K562 (cell line): ENCODE data around the gene RNF121. TPM values are rescaled to one million over a fixed set of nuclear protein-coding genes. Genes with fewer than 3 reads are reported as not detected.

ENCODE experiments used
- ATAC-seq: fragments of 200-7000 bp; cut with Tn5 transposase; 3 replicates; pipeline ENCODE4 v1.9.1; 2020; ENCODE audit warnings: moderate library complexity
- BruUV-seq: library from RNA; stranded (reverse); fragments of 400-500 nt; replicated peaks from 2 replicates; lab custom pipeline; 2021; lab: Mats Ljungman, UMichigan
- CTCF ChIA-PET: fragments of 300-600 bp; formaldehyde crosslinking; extraction: SDS; loops from one replicate; lab custom pipeline; 2021; ENCODE audit warnings: low intra/inter-chr PET ratio; lab: Yijun Ruan, JAX
- POLR2A ChIA-PET: fragments of 300-600, 350-650 bp; sonication (Branson Sonifier 250); formaldehyde crosslinking; extraction: SDS; loops from one replicate; lab custom pipeline; 2021; ENCODE audit warnings: antibody characterized with exemption, inconsistent platforms; lab: Yijun Ruan, JAX
- DNase-seq, 4 experiments: peaks; one replicate each; pipeline versions ENCODE4 v3.0.0 to v3.0.0-alpha.2; 2011 to 2018; ENCODE audit warnings: low spot score in 3 of 4, mixed read lengths in 3 of 4; ENCODE audit errors: extremely low read depth in 1 of 4
- FAIRE-seq: peaks from 2 replicates; lab custom pipeline; 2011; peaks lifted over from hg19 to GRCh38; lab: Jason Lieb, UNC
- H2AFZ ChIP-seq: 2 replicates; pipeline ENCODE4 v1.6.0; 2011; ENCODE audit warnings: low read depth, low read length, control low read depth, inconsistent platforms
- H3K27ac ChIP-seq: fragments of 200-600 bp; 3 replicates; pipeline ENCODE4 v1.8.0; 2011; ENCODE audit warnings: low read depth, mild to moderate bottlenecking, control low read depth, inconsistent platforms, low read length, moderate library complexity, mixed read lengths; ENCODE audit errors: extremely low read depth
- H3K27me3 ChIP-seq, 2 experiments: fragments of 300-600 bp in 1 of 2; 2 replicates in 1 of 2; 3 replicates in 1 of 2; pipeline versions ENCODE4 v1.6.0 to v1.8.0; 2011; ENCODE audit warnings: inconsistent platforms in 2 of 2, low read length in 2 of 2, mild to moderate bottlenecking in 1 of 2, mixed read lengths in 1 of 2, moderate library complexity in 1 of 2; ENCODE audit not compliant: control insufficient read depth in 2 of 2, insufficient read depth in 2 of 2
- H3K36me3 ChIP-seq: fragments of 300-600 bp; 3 replicates; pipeline ENCODE4 v1.8.0; 2011; ENCODE audit warnings: mild to moderate bottlenecking, low read length, inconsistent platforms; ENCODE audit not compliant: control insufficient read depth, insufficient read depth
- H3K4me1 ChIP-seq, 2 experiments: fragments of 200-600 bp in 1 of 2; replicated peaks in 1 of 2; 2 replicates in 1 of 2; 3 replicates in 1 of 2; pipeline versions ENCODE4 v1.5.1 to v1.8.0; 2011; ENCODE audit warnings: inconsistent platforms in 2 of 2, low read length in 2 of 2, mild to moderate bottlenecking in 1 of 2, mixed read lengths in 1 of 2, moderate library complexity in 1 of 2; ENCODE audit not compliant: control insufficient read depth in 2 of 2, insufficient read depth in 2 of 2
- H3K4me2 ChIP-seq: 2 replicates; pipeline ENCODE4 v1.6.1; 2011; ENCODE audit warnings: low read length, control low read depth, inconsistent platforms, mixed read lengths; ENCODE audit not compliant: insufficient read depth
- H3K4me3 ChIP-seq: fragments of 200-600 bp; sonication (generic), shearing (Covaris generic); 2 replicates; pipeline ENCODE4 v1.5.1; 2016; ENCODE audit warnings: control low read depth, inconsistent platforms
- H3K79me2 ChIP-seq: fragments of 200-600 bp; 3 replicates; pipeline ENCODE4 v1.8.0; 2011; ENCODE audit warnings: low read length, inconsistent platforms; ENCODE audit not compliant: control insufficient read depth, insufficient read depth
- H3K9ac ChIP-seq, 2 experiments: 2 replicates each; pipeline versions ENCODE4 v1.6.0 to v1.6.1; 2011; ENCODE audit warnings: low read depth in 2 of 2, low read length in 2 of 2, control low read depth in 1 of 2, inconsistent platforms in 1 of 2, mild to moderate bottlenecking in 1 of 2, mixed read lengths in 1 of 2; ENCODE audit not compliant: insufficient read depth in 1 of 2
- H3K9me1 ChIP-seq: one replicate; pipeline ENCODE4 v1.6.0; 2011; ENCODE audit warnings: inconsistent platforms, mild to moderate bottlenecking, low read length, moderate library complexity; ENCODE audit not compliant: control insufficient read depth, insufficient read depth
- H3K9me3 ChIP-seq: replicated peaks from 2 replicates; pipeline ENCODE4 v1.5.1; 2011; ENCODE audit warnings: low read depth, low read length, inconsistent platforms; ENCODE audit not compliant: control insufficient read depth, insufficient read depth
- H4K20me1 ChIP-seq: replicated peaks from 2 replicates; pipeline ENCODE4 v1.6.1; 2011; ENCODE audit warnings: low read length, inconsistent platforms, mixed read lengths; ENCODE audit not compliant: control insufficient read depth, insufficient read depth
- DIDO1 ChIP-seq: fragments of 450-650 bp; IDR thresholded peaks from 2 replicates; pipeline ENCODE4 v1.6.1; 2016; ENCODE audit warnings: low read depth, missing biosample characterization, missing genetic modification characterization
- HMBOX1 ChIP-seq: sonication (generic); IDR thresholded peaks from 2 replicates; pipeline ENCODE4 v1.6.1; 2016
- ID3 ChIP-seq, 2 experiments: fragments of 250-450 bp in 1 of 2; fragments of 450-650 bp in 1 of 2; sonication (Bioruptor Pico) in 1 of 2; IDR thresholded peaks; 2 replicates each; pipeline versions ENCODE4 v1.6.1 to v1.8.0; 2016 to 2021; ENCODE audit warnings: mild to moderate bottlenecking in 2 of 2, moderate library complexity in 2 of 2, missing compliant biosample characterization in 1 of 2, missing genetic modification characterization in 1 of 2
- RBM22 ChIP-seq: fragments of 200-400 bp; formaldehyde crosslinking; IDR thresholded peaks from 2 replicates; pipeline ENCODE4 v1.6.1; 2018; ENCODE audit warnings: low read length, low read depth; ENCODE audit not compliant: poor library complexity, severe bottlenecking
- SMARCC2 ChIP-seq: fragments of 450-650 bp; IDR thresholded peaks from 2 replicates; pipeline ENCODE4 v1.6.1; 2017; ENCODE audit warnings: antibody characterized with exemption, moderate library complexity, mild to moderate bottlenecking, low read depth
- SNIP1 ChIP-seq: fragments of 450-650 bp; IDR thresholded peaks from 2 replicates; pipeline ENCODE4 v1.7.1; 2017; ENCODE audit warnings: low read depth, mild to moderate bottlenecking
- ZNF431 ChIP-seq: sonication (generic); formaldehyde crosslinking; IDR thresholded peaks from 2 replicates; pipeline ENCODE4 v1.8.0; 2022; ENCODE audit warnings: mild to moderate bottlenecking, missing genetic modification reagents
- ZNF436 ChIP-seq: fragments of 250-450, 450-650 bp; sonication (Bioruptor Pico); formaldehyde crosslinking; IDR thresholded peaks from 2 replicates; pipeline ENCODE4 v1.7.0; 2020; ENCODE audit warnings: mild to moderate bottlenecking
- WGBS: fragments of 100-300 bp; shearing (Covaris generic); methylation state at CpG from one replicate; pipeline ENCODE4 v1.1.6; 2016; ENCODE audit warnings: low coverage, mixed read lengths; ENCODE audit not compliant: insufficient coverage; ENCODE audit errors: missing lambda C conversion rate; 5-methylcytosine and 5-hydroxymethylcytosine counted together
- in situ Hi-C: fragments of 300-500 bp; cut with MboI; formaldehyde crosslinking; loops from 4 replicates; pipeline ENCODE4 v1.15.0; 2018; ENCODE audit warnings: inconsistent platforms, mixed read lengths
- intact Hi-C: fragments of 100-400 bp; cut with micrococcal nuclease; formaldehyde crosslinking; loops from 2 replicates; pipeline ENCODE4 v1.14.2; 2022
- polyA plus RNA-seq, 8 experiments: library from polyadenylated mRNA; depleted of rRNA in 4 of 8; stranded (reverse) in 5 of 8; unstranded in 3 of 8; fragments of >200 nt; fragmentation: Nextera tagmentation in 2 of 8; fragmentation: Illumina TruSeq in 1 of 8; extraction: Ambion mirVana in 2 of 8; extraction: Trizol in 1 of 8; gene quantifications; 2 replicates each; pipeline versions ENCODE4 v1.2.1 to v1.2.3, GENCODE V29; 2011 to 2014; ENCODE audit warnings: inconsistent platforms in 1 of 8, missing spikeins in 1 of 8
- total RNA-seq, 7 experiments: library from RNA; depleted of rRNA in 6 of 7; stranded (reverse); fragments of >200 nt in 6 of 7; fragmentation: Illumina TruSeq in 2 of 7; extraction: Trizol in 2 of 7; gene quantifications; 2 replicates each; pipeline versions ENCODE4 v1.2.1 to v1.2.3, GENCODE V29; 2011 to 2021; ENCODE audit warnings: low replicate concordance in 1 of 7
- TF ChIP-seq, protein P1 (sequence below), 3 experiments: fragments of 200-800 bp in 1 of 3; fragments of 250-450 bp in 1 of 3; fragments of 450-650 bp in 1 of 3; sonication (Bioruptor Pico) in 1 of 3; sonication (Bioruptor generic) in 1 of 3; formaldehyde crosslinking in 1 of 3; IDR thresholded peaks; 2 replicates each; pipeline versions ENCODE4 v1.6.1 to v1.8.0; 2016 to 2022; ENCODE audit warnings: mild to moderate bottlenecking in 2 of 3, missing genetic modification characterization in 2 of 3, missing compliant biosample characterization in 1 of 3, moderate library complexity in 1 of 3

Gene RNF121
- total and polyA plus RNA-seq, 9 of the 15 experiments (the other 6 are each of a cell fraction or from before 2014, with no cell fraction given), result 8.0 to 63.4 (median 20.5) TPM

DNA sequence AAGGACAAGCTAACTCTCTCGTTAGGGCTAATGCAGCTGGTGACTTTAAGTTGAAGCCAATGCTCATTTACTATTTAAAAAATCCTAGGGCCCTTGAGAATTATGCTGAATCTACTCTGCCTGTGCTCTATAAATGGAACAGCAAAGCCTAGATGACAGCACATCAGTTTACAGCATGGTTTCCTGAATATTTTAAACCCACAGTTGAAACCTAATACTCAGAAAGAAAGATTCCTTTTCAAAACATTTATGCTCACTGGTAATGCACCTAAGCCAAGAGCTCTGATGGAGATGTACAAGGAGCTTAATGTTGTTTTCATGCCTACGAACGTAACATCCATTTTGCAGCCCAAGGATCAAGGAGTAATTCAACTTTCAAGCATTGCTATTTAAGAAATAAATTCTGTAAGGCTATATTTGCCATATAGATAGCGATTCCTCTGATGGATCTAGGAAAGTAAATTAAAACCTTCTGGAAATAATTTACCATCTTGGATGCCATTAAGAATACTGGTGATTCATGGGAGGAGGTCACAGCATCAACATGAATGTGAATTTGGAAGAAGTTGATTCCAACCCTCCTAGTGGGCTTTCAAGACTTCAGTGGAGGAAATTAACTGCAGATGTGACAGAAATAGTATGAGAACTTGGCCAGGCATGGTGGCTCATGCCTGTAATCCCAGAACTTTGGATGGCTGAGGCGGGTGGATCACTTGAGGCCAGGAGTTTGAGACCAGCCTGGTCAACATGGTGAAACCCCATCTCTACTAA is 14.9 kb upstream of the RNF121 start:
- no peak overlapping the region for H3K27ac ChIP-seq
- H2AFZ ChIP-seq, result no peak overlapping the region
- ChIA-PET CTCF (interaction anchor here (0.6 kb wide), 1 partner anchor 231 kb away, joined by 3 read pairs; no protein-coding TSS in a partner anchor), POLR2A (no interaction called here)
- no peak for ATAC-seq
- DNase-seq, result no peak
- intact Hi-C loops, result no loop called here
- H4K20me1 ChIP-seq, result no peaks in the 10 kb centered on the region
- H3K79me2 ChIP-seq, result no peaks in the 10 kb centered on the region
- no TSS peak for BruUV-seq
- peaks cover 37% of the 10 kb centered on the region; the same call in 2 of the 3 replicates for H3K36me3 ChIP-seq
- no peak overlapping the region for H3K4me3 ChIP-seq
- no peaks in the 10 kb centered on the region for H3K27me3 ChIP-seq
- in situ Hi-C loops, result no loop called here
- no peak overlapping the region for H3K9ac ChIP-seq
- TF ChIP-seq HMBOX1, result no peak
- no peak for TF ChIP-seq ID3 (CRISPR knock-in tag; IDR thresholded peaks at IDR 0.05)
- no peak for TF ChIP-seq ID3 (tag; IDR thresholded peaks at IDR 0.05)
- no peak for TF ChIP-seq SMARCC2
- TF ChIP-seq ZNF431 (CRISPR knock-in tag), result no peak
- no peak for TF ChIP-seq SNIP1
- TF ChIP-seq DIDO1 (tag), result no peak
- no peak for TF ChIP-seq RBM22
- TF ChIP-seq, protein P1, sequence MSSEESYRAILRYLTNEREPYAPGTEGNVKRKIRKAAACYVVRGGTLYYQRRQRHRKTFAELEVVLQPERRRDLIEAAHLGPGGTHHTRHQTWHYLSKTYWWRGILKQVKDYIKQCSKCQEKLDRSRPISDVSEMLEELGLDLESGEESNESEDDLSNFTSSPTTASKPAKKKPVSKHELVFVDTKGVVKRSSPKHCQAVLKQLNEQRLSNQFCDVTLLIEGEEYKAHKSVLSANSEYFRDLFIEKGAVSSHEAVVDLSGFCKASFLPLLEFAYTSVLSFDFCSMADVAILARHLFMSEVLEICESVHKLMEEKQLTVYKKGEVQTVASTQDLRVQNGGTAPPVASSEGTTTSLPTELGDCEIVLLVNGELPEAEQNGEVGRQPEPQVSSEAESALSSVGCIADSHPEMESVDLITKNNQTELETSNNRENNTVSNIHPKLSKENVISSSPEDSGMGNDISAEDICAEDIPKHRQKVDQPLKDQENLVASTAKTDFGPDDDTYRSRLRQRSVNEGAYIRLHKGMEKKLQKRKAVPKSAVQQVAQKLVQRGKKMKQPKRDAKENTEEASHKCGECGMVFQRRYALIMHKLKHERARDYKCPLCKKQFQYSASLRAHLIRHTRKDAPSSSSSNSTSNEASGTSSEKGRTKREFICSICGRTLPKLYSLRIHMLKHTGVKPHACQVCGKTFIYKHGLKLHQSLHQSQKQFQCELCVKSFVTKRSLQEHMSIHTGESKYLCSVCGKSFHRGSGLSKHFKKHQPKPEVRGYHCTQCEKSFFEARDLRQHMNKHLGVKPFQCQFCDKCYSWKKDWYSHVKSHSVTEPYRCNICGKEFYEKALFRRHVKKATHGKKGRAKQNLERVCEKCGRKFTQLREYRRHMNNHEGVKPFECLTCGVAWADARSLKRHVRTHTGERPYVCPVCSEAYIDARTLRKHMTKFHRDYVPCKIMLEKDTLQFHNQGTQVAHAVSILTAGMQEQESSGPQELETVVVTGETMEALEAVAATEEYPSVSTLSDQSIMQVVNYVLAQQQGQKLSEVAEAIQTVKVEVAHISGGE (CRISPR knock-in tag; IDR thresholded peaks at IDR 0.05), result no peak
- no peak for TF ChIP-seq ZNF436
- no peak overlapping the region for H3K4me2 ChIP-seq
- H3K9me3 ChIP-seq, result no peaks in the 10 kb centered on the region
- FAIRE-seq, result no peak
- no peaks in the 10 kb centered on the region; a peak in 1 of 5 replicates for H3K4me1 ChIP-seq
- H3K9me1 ChIP-seq, result no peaks in the 10 kb centered on the region
- WGBS, result 84% methylated on average over 5 of the region's 5 CpGs
